ENCODE measurements around the gene SFXN2.

The SFXN2 gene

GRCh38 chr10:102779680-102780526, 65.5 kb downstream of the SFXN2 start:
- DNase-seq = no peak

GRCh38 chr10:102780527-102780808, 66.0 kb downstream of the SFXN2 start:
- DNase-seq = no peak

GRCh38 chr10:102781090-102781920, 66.9 kb downstream of the SFXN2 start:
- DNase-seq = no peak

GRCh38 chr10:102781921-102782557, 67.6 kb downstream of the SFXN2 start:
- DNase-seq = no peak

- DNase-seq = no peak
Measured at GRCh38 chr10:102782673-102783551, 68.5 kb downstream of the SFXN2 start.

GRCh38 chr10:102783568-102783967, 69.1 kb downstream of the SFXN2 start:
- DNase-seq = no peak

GRCh38 chr10:102785818-102786217, 71.4 kb downstream of the SFXN2 start:
- no peak for DNase-seq

- DNase-seq = no peak
Measured at GRCh38 chr10:102791754-102792395, 77.4 kb downstream of the SFXN2 start.

Data from DMS79 treated with DMSO at 0.1 percent for 48 hours (cell line).